PC-9 (cell line): Measurements from ENCODE around the gene DLG1. TPM values are rescaled to one million over a fixed set of nuclear protein-coding genes. Genes with fewer than 3 reads are reported as not detected.

Experiments used
- BruUV-seq: library from RNA; stranded (reverse); fragments of 400-500 nt; replicated peaks from 2 replicates; lab custom pipeline; 2021; lab: Mats Ljungman, UMichigan
- CTCF ChIA-PET: fragments of 300-600 bp; sonication (Branson Sonifier 250); formaldehyde crosslinking; loops from one replicate; lab custom pipeline; 2022; ENCODE audit warnings: antibody characterized with exemption; lab: Charles Lee
- POLR2A ChIA-PET: fragments of 300-600 bp; sonication (Branson Sonifier 250); formaldehyde crosslinking; loops from one replicate; lab custom pipeline; 2022; ENCODE audit warnings: antibody characterized with exemption; ENCODE audit not compliant: unreplicated experiment; lab: Charles Lee
- DNase-seq, 2 experiments: peaks; one replicate each; pipeline versions ENCODE4 v3.0.0 to v3.0.0-alpha.2; 2015 to 2022; ENCODE audit warnings: mixed read lengths in 1 of 2
- H2AFZ ChIP-seq: fragments of 200-600 bp; sonication (generic); 2 replicates; pipeline ENCODE4 v1.8.1; 2017; ENCODE audit warnings: antibody characterized with exemption
- H3F3A ChIP-seq: fragments of 200-600 bp; sonication (generic); 2 replicates; pipeline ENCODE4 v1.8.1; 2017; ENCODE audit warnings: antibody characterized with exemption, mild to moderate bottlenecking, low read depth; ENCODE audit not compliant: insufficient read depth
- H3K27ac ChIP-seq: fragments of 200-600 bp; sonication (generic); 2 replicates; pipeline ENCODE4 v1.6.1; 2016; ENCODE audit warnings: mixed run types
- H3K27me3 ChIP-seq: fragments of 200-600 bp; sonication (generic); 2 replicates; pipeline ENCODE4 v1.6.1; 2016; ENCODE audit warnings: low read depth, mixed run types; ENCODE audit not compliant: insufficient read depth
- H3K36me3 ChIP-seq: fragments of 200-600 bp; sonication (generic); 2 replicates; pipeline ENCODE4 v1.6.1; 2016; ENCODE audit warnings: low read depth, mixed run types
- H3K4me1 ChIP-seq: fragments of 200-600 bp; sonication (generic); replicated peaks from 2 replicates; pipeline ENCODE4 v1.6.1; 2016; ENCODE audit warnings: mixed run types; ENCODE audit not compliant: insufficient read depth
- H3K4me2 ChIP-seq: fragments of 200-600 bp; sonication (generic); 2 replicates; pipeline ENCODE4 v1.6.1; 2017; ENCODE audit warnings: mixed run types
- H3K4me3 ChIP-seq: fragments of 200-600 bp; sonication (generic); 2 replicates; pipeline ENCODE4 v1.6.1; 2016; ENCODE audit warnings: mixed run types
- H3K79me2 ChIP-seq: fragments of 200-600 bp; sonication (generic); 2 replicates; pipeline ENCODE4 v1.6.1; 2017; ENCODE audit warnings: low read depth, mixed run types
- H3K9me2 ChIP-seq: fragments of 200-600 bp; sonication (generic); 2 replicates; pipeline ENCODE4 v1.8.1; 2017; ENCODE audit warnings: mild to moderate bottlenecking; ENCODE audit not compliant: insufficient read depth
- H3K9me3 ChIP-seq: fragments of 200-600 bp; sonication (generic); 2 replicates; pipeline ENCODE4 v1.8.1; 2016; ENCODE audit warnings: low read depth; ENCODE audit not compliant: insufficient read depth
- H4K20me1 ChIP-seq: fragments of 200-600 bp; sonication (generic); 2 replicates; pipeline ENCODE4 v1.8.1; 2017; ENCODE audit not compliant: insufficient read depth
- CTCF ChIP-seq: fragments of 200-600 bp; sonication (generic); conservative IDR thresholded peaks from 2 replicates; pipeline ENCODE4 v1.6.1; 2017; ENCODE audit warnings: mixed run types, antibody characterized with exemption, mild to moderate bottlenecking, moderate library complexity
- EZH2 ChIP-seq: fragments of 200-600 bp; sonication (generic); IDR thresholded peaks from 2 replicates; pipeline ENCODE4 v1.8.0; 2017; ENCODE audit warnings: antibody characterized with exemption, low read depth
- intact Hi-C: fragments of 100-400 bp; cut with micrococcal nuclease; formaldehyde crosslinking; loops from one replicate; pipeline ENCODE4 v1.10.0; 2022; ENCODE audit not compliant: unreplicated experiment
- total RNA-seq: library from RNA; stranded (reverse); gene quantifications from 2 replicates; pipeline ENCODE4 v1.2.3, GENCODE V29; 2021

DLG1 gene
- total RNA-seq, 1 experiment from 2014 or later, result 201 TPM

- intact Hi-C loops, result no loop called here
- Histone ChIP-seq H3K79me2 (no peaks in the 10 kb centered on the region), H3K4me3 (no peak overlapping the region), H3K4me1 (no peaks in the 10 kb centered on the region), H3K27me3 (no peaks in the 10 kb centered on the region), H3K9me2 (no peaks in the 10 kb centered on the region), H4K20me1 (no peaks in the 10 kb centered on the region), H3K36me3 (no peaks in the 10 kb centered on the region), H2AFZ (no peak overlapping the region), H3F3A (no peaks in the 10 kb centered on the region; the same call in 1 of the 2 replicates), H3K4me2 (no peak overlapping the region), H3K27ac (no peak overlapping the region), H3K9me3 (no peaks in the 10 kb centered on the region)
- TF ChIP-seq EZH2 (no peak), CTCF (no peak)
- POLR2A ChIA-PET, result interaction anchor here (0.6 kb wide), 1 partner anchor 153 kb away, joined by 3 read pairs; the partner anchor contains the start of gene SENP5
- BruUV-seq, result no TSS peak
- CTCF ChIA-PET, result interaction anchor here (0.6 kb wide), 1 partner anchor 493 kb away, joined by 17 read pairs; no protein-coding TSS in a partner anchor
- DNase-seq, result no peak
These were observed 277.2 kb downstream of the DLG1 start for GRCh38 chr3:197021231-197021630.

- Histone ChIP-seq H2AFZ (no peak overlapping the region), H3K4me1 (no peaks in the 10 kb centered on the region), H3K9me3 (no peaks in the 10 kb centered on the region), H4K20me1 (no peaks in the 10 kb centered on the region), H3K9me2 (no peaks in the 10 kb centered on the region), H3K27me3 (no peaks in the 10 kb centered on the region), H3K27ac (no peak overlapping the region), H3K4me3 (no peak overlapping the region), H3K36me3 (no peaks in the 10 kb centered on the region), H3K79me2 (no peaks in the 10 kb centered on the region), H3F3A (no peaks in the 10 kb centered on the region; the same call in 1 of the 2 replicates), H3K4me2 (no peak overlapping the region)
- TF ChIP-seq EZH2, result no peak
- no peak for TF ChIP-seq CTCF
- intact Hi-C loops, result no loop called here
- ChIA-PET CTCF (no interaction called here), POLR2A (no interaction called here)
- BruUV-seq, result TSS peak; percentile 21
- DNase-seq, result no peak
These were observed 278.9 kb downstream of the DLG1 start for GRCh38 chr3:197019535-197019934.

- no peak overlapping the region for H3K4me3 ChIP-seq
- intact Hi-C loops, result no loop called here
- H3K79me2 ChIP-seq, result no peaks in the 10 kb centered on the region
- no peak for TF ChIP-seq EZH2
- no peak for TF ChIP-seq CTCF
- no peaks in the 10 kb centered on the region for H3K36me3 ChIP-seq
- no peaks in the 10 kb centered on the region for H3K9me2 ChIP-seq
- ChIA-PET CTCF (no interaction called here), POLR2A (interaction anchor here (0.6 kb wide), 1 partner anchor 65 kb away, joined by 4 read pairs; no protein-coding TSS in a partner anchor)
- no peaks in the 10 kb centered on the region for H3K27me3 ChIP-seq
- no peak overlapping the region for H3K27ac ChIP-seq
- BruUV-seq, result no TSS peak
- no peak overlapping the region for H2AFZ ChIP-seq
- no peaks in the 10 kb centered on the region for H3K4me1 ChIP-seq
- H3K4me2 ChIP-seq, result no peak overlapping the region
- H3K9me3 ChIP-seq, result no peaks in the 10 kb centered on the region
- no peak for DNase-seq
- H3F3A ChIP-seq, result no peaks in the 10 kb centered on the region; the same call in 1 of the 2 replicates
- no peaks in the 10 kb centered on the region for H4K20me1 ChIP-seq
These were observed 279.4 kb downstream of the DLG1 start for GRCh38 chr3:197019021-197019420.
